Stimulated activated naive B cell treated with anti-CD40 and anti-IgM and Interleukin-4, amounts not matched to agents 10 μg/mL and 1 μg/mL and 100 μg/mL, for 72 hours (primary cell): ENCODE measurements around the gene FAM32A.
A peak's percentile ranks its signal among the peaks of the same experiment; 100 is the strongest.

ENCODE experiments used
- ATAC-seq, 2 donors: fragments of 150-1000 bp; cut with Tn5 transposase; replicated peaks; 2 replicates each; pipeline ENCODE4 v1.10.0; 2021; ENCODE audit warnings: moderate library complexity in 1 of 2
- DNase-seq: peaks from one replicate; pipeline ENCODE4 v3.0.0; 2021
- H3K27ac Mint-ChIP-seq: one replicate; pipeline ENCODE4 v1.8.0; 2022; ENCODE audit warnings: mild to moderate bottlenecking, mixed read lengths
- H3K27me3 Mint-ChIP-seq, 2 donors: one replicate each; pipeline ENCODE4 v1.8.0; 2022; ENCODE audit warnings: mixed read lengths in 2 of 2
- H3K36me3 Mint-ChIP-seq, 2 donors: one replicate each; pipeline ENCODE4 v1.8.0; 2022; ENCODE audit warnings: mixed read lengths in 2 of 2, mild to moderate bottlenecking in 1 of 2
- H3K4me1 Mint-ChIP-seq, 2 donors: one replicate each; pipeline ENCODE4 v1.8.0; 2022; ENCODE audit warnings: mixed read lengths in 2 of 2, mild to moderate bottlenecking in 1 of 2
- H3K4me3 Mint-ChIP-seq, 2 donors: one replicate each; pipeline ENCODE4 v1.8.0; 2022; ENCODE audit warnings: mild to moderate bottlenecking in 2 of 2, mixed read lengths in 2 of 2, moderate library complexity in 1 of 2
- H3K9me3 Mint-ChIP-seq, 2 donors: one replicate each; pipeline ENCODE4 v1.8.0; 2022; ENCODE audit warnings: mixed read lengths in 2 of 2, mild to moderate bottlenecking in 1 of 2

FAM32A gene

GRCh38 chr19:16228637-16229321 is 43.6 kb downstream of the FAM32A start:
- DNase-seq (no peak), ATAC-seq (no peak)
- H3K4me1 Mint-ChIP-seq: peaks cover 9 to 11% of the 10 kb centered on the region in 2 donors
- H3K9me3 Mint-ChIP-seq: no peaks in the 10 kb centered on the region
- peaks cover 51 to 57% of the 10 kb centered on the region in 2 donors for H3K36me3 Mint-ChIP-seq
- peak overlapping the region; percentile 51 for H3K27ac Mint-ChIP-seq
- H3K27me3 Mint-ChIP-seq: no peaks in the 10 kb centered on the region
- H3K4me3 Mint-ChIP-seq: no peak overlapping the region

DNA sequence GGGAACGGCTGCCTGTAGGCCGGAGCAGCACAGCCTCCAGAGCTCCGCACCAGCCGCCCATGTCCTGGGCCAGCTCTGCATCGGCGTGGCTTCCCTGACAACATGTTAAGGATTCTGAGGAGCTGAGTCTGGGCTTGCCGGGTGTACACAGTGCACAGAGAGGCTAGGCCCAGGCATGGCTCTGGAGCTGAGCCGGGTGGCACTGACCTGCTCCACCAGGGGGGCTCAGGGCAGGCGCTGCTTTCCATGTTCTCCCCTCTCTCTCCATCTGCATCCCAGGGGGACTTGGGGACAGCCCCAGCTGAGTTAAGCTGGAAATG is 44.1 kb downstream of the FAM32A start:
- ATAC-seq: no peak
- H3K4me3 Mint-ChIP-seq: no peak overlapping the region
- peaks cover 51 to 57% of the 10 kb centered on the region in 2 donors for H3K36me3 Mint-ChIP-seq
- H3K27me3 Mint-ChIP-seq: no peaks in the 10 kb centered on the region
- no peak for DNase-seq
- H3K4me1 Mint-ChIP-seq: peaks cover 9 to 11% of the 10 kb centered on the region in 2 donors
- H3K9me3 Mint-ChIP-seq: no peaks in the 10 kb centered on the region
- peak overlapping the region; percentile 20 for H3K27ac Mint-ChIP-seq

- DNase-seq (no peak), ATAC-seq (no peak)
- Mint-ChIP-seq H3K4me3 (no peak overlapping the region), H3K27me3 (no peaks in the 10 kb centered on the region), H3K27ac (peak overlapping the region; percentile 63), H3K36me3 (peaks cover 60 to 75% of the 10 kb centered on the region in 2 donors), H3K9me3 (no peaks in the 10 kb centered on the region), H3K4me1 (peaks cover 6 to 16% of the 10 kb centered on the region in 2 donors)
These were observed 46.9 kb downstream of the FAM32A start for GRCh38 chr19:16232127-16232526.

DNA sequence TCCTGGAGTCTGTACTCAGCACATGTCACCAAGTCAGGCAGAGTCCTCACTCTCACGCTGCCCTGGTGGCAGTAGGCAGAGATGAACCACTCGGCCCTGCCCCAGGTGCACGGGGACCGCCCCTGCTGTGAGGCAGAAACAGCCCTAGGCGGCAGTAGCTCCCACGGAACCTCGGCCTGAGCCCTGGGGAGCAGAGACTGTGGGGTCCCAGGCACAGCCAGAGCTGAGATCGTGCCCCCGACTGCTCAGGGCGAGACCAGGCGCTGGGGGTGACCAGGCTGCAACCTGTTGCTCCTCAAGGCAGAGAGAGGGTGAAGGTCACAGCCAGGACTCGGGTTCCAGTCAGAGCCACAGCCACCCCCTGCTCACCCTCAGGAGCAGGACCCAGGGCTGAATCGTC is 47.4 kb downstream of the FAM32A start:
- Mint-ChIP-seq H3K4me3 (no peak overlapping the region), H3K27me3 (no peaks in the 10 kb centered on the region), H3K27ac (peak overlapping the region; percentile 63), H3K36me3 (peaks cover 56 to 73% of the 10 kb centered on the region in 2 donors), H3K9me3 (no peaks in the 10 kb centered on the region), H3K4me1 (peaks cover 6 to 16% of the 10 kb centered on the region in 2 donors)
- no peak for DNase-seq
- no peak for ATAC-seq

- H3K27me3 Mint-ChIP-seq: no peaks in the 10 kb centered on the region
- H3K4me1 Mint-ChIP-seq: peaks cover 9 to 22% of the 10 kb centered on the region in 2 donors
- no peak overlapping the region for H3K4me3 Mint-ChIP-seq
- no peak for ATAC-seq
- peak overlapping the region; percentile 7 for H3K27ac Mint-ChIP-seq
- H3K9me3 Mint-ChIP-seq: no peaks in the 10 kb centered on the region
- no peak for DNase-seq
- peaks cover 50 to 67% of the 10 kb centered on the region in 2 donors for H3K36me3 Mint-ChIP-seq
These were observed 48.0 kb downstream of the FAM32A start for GRCh38 chr19:16233081-16233776.

GRCh38 chr19:16233836-16234551 is 48.8 kb downstream of the FAM32A start:
- Mint-ChIP-seq H3K4me1 (peaks cover 10 to 23% of the 10 kb centered on the region in 2 donors), H3K36me3 (peaks cover 47 to 60% of the 10 kb centered on the region in 2 donors), H3K9me3 (no peaks in the 10 kb centered on the region), H3K27ac (peak overlapping the region; percentile 88), H3K27me3 (no peaks in the 10 kb centered on the region), H3K4me3 (no peak overlapping the region)
- DNase-seq: no peak
- ATAC-seq: no peak

GRCh38 chr19:16234552-16235445 is 49.6 kb downstream of the FAM32A start:
- Mint-ChIP-seq H3K4me3 (no peak overlapping the region), H3K27ac (peak overlapping the region; percentile 25), H3K9me3 (no peaks in the 10 kb centered on the region), H3K4me1 (peaks cover 7 to 20% of the 10 kb centered on the region in 2 donors), H3K36me3 (peaks cover 42 to 54% of the 10 kb centered on the region in 2 donors), H3K27me3 (no peaks in the 10 kb centered on the region)
- ATAC-seq: no peak
- DNase-seq: no peak

DNA sequence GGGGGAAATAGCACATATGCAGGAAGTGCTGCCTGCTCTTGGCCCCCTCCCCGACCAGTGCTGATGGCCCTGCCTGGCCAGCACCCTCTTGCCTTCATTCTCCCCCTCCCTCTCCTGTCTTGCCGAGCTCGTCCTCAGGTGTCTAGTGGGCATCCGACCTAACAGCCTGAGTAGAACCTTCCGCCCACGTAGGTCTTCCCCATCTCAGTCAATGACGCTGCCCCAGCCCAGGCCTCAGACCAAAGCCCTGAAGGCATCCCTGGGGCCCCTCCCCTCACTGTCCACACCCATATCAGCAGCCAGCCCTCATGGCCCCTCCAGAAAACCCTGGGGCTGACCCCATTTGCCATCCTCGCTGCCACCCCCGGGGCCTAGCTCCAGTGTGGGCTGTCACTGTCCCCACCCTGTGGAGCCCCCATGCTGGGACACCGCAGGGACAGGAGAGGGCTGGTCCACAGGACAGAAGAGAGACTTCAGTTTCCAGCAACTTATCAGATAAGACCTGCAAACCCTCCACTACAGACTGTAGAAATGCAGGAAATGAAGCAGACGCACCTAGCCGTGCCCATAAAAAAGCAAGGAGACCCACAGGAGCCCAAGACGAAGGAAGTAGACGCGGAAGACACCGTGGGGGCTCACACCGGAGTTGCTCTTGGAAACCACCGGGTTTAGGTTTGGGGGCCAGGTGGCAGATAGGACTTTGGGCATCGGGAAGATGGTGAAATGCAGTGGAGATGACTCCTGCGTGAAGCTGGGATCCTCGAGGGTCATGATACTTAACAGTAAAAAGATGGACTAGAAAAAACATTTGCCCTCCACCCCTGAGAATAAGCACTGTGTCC is 50.8 kb downstream of the FAM32A start:
- Mint-ChIP-seq H3K27me3 (no peaks in the 10 kb centered on the region), H3K4me3 (peak overlapping the region in 1 of 2 donors; percentile 37), H3K36me3 (peaks cover 36 to 48% of the 10 kb centered on the region in 2 donors), H3K9me3 (no peaks in the 10 kb centered on the region), H3K4me1 (peaks cover 5 to 19% of the 10 kb centered on the region in 2 donors), H3K27ac (peak overlapping the region; percentile 60)
- ATAC-seq (no peak), DNase-seq (no peak)
